NCI-H526 (cell line): ENCODE measurements around the gene RPS15.
A peak's percentile ranks its signal among the peaks of the same experiment; 100 is the strongest.
"Not testable (repeated sequence)": the region's sequence is repeated elsewhere in the genome, so short reads cannot be mapped to it uniquely, and the experiment has no call there.

Source experiments
- DNase-seq, 2 experiments: peaks; one replicate each; lab custom pipeline; 2025; lab: John Stamatoyannopoulos, UW

RPS15 gene

DNA sequence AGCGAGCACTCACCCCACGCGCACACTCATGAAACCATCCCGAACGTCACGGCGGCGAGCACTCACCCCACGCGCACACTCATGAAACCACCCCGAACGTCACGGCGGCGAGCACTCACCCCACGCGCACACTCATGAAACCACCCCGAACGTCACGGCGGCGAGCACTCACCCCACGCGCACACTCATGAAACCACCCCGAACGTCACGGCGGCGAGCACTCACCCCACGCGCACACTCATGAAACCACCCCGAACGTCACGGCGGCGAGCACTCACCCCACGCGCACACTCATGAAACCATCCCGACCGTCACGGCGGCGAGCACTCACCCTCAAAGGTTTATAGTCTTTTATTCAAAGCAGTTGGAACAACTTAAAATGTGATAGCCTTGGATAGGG, 18.1 kb upstream of the RPS15 start:
- not testable (repeated sequence) for DNase-seq

DNA sequence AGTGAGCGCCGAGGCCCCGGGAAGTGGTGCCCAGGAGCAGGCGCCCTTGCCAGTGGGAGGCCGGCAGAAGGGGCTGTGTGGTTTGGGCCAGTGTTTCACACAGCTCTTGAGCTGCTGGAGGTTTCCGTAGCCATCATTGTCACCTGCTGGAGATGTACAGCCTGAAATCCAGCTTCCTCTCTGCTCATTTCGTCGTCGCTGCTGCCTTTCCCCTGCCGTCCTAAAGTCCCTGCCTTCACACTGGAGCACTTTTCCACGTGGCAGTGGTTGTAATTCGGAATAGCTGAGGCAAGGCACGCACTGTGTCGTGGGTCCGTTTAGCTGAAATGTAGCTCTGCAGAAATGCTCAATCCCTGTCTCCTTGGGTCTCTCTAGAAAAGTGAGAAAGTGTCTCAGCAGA, 17.6 kb upstream of the RPS15 start:
- peak in 1 of 2 experiments; percentile 30 for DNase-seq

DNA sequence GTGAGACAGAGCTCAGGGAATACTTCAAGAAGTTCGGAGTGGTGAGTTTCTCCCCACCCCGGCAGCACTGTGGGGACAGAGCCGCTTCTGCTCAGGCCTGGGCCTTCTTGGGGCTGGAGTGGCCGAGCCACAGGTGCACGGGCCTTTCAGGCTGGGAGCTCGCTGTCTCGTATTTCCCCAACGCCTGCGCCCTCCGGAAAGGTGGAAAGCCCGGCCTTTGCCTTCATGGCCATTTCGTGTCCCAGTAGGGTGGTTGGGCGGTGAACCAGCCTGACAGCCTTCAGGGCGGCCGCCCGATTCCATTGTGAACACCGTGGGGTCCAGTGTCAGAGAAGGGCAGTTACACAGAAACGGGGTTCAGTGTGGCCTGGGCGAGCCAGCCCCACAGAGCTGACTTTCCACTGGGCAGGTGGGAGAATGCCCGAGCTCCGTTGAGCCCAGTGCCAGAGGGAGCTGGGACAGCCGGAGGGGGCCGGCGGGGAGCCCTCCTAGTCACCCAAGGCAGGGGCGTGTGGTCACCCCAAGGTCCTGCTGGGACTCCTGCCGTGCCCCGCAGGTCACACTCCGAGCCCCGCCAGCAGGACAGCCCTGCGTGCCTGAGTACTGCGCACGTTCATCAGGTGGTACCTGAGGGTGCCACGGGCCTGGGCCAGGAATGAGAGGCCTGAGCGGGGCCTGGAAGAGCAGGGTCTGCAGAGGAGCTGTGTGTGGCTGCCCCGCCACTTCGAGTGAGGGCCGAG, 16.8 kb upstream of the RPS15 start:
- DNase-seq: no peak

- DNase-seq: no peak
Observed at GRCh38 chr19:1421958-1422305, 16.3 kb upstream of the RPS15 start.

DNA sequence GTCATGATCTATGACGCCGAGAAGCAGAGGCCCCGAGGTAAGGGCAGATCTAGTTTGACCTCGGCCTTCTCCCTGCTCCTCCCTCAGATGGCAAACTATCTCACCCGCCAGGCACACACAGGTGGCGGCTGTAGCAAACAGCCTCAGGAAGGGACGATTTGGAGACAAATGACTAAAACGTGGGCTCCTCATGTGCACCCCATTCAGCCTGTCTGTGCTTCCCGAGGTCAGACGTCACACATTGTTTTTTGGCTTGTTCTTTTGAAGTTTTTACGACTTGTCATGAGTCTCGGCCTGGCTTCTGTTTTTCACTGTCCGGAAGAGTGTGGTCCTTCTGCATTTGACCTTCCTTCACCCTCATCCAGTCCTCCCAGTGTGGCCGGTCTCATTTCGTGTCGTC, 15.8 kb upstream of the RPS15 start:
- DNase-seq: peak in 1 of 2 experiments; percentile 38

GRCh38 chr19:1422943-1423342, 15.3 kb upstream of the RPS15 start:
- peak in 1 of 2 experiments; percentile 51 for DNase-seq

DNA sequence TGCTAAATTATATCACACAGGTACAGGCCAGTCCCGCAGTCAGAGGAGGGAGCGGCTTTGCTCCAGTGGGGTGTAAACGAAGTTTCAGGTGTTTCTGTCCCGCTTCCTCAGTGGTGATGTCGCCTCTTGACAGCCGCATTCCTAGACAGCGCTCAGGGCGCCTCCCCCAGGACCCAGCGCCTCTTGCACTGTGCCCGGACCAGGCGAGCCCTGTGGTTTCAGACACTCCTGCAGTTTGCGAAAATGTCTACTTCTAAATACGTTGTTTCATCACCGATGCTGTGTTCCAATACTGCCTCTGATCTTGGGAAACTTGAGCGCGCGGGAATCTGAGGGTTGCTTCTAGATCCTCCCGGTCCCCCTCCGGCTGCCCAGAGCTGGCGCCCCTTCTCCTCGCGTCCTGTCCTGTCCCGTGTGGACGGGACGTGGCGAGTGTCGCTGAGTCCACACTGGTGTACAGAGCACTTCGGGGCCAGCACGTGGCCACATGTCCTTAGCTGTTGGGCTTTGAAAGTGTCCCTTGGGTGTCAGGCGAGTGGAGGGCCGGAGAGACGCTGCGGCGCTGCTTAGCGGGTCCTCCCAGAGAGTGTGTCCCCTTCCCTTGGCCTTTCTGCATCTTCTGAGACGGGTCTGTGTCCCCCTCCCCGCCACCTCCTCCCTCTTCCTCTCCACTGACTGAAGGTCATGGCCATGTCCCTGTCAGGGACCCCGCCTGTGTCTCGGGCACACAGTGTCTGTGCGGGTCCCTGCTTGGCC, 14.6 kb upstream of the RPS15 start:
- DNase-seq: peak in 1 of 2 experiments; percentile 41

DNA sequence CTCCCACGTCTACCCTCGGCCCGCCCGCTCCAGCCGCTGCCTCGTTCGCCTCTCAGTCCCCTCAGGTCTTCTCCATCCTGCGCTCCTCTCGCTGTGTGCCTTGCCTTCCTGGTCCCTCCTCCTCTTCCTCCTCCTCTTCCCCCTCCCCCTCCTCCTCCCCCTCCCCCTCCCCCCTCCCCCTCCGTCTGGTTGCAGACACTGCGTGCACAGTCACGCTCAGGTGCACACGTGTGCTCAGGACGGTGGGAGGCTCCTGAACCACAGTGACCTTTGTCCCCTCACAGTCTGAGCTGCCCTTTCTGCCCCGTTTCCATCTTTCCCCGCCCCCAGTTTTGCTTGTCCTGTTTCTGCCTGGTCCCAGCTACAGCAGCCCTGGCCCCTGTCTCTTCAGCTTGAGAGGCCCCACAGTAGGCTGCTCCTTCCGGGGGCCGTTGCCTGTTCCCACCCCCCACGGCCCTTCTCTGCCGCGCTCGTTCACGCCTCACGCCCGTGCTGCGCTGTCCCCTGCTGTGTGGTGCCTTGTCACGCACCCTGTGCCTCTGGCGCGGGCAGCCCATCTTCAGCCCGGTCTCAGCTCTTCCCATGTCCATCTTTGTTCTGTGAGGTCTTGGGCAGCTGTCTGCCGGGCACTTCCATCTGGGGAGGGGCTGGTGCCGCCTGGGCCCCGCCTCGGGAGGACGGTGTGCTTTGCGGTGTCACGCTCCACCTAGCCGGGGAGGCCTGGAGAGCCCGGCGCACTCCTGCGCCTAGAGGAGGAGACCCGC, 13.8 kb upstream of the RPS15 start:
- peak in 1 of 2 experiments; percentile 85 for DNase-seq

DNA sequence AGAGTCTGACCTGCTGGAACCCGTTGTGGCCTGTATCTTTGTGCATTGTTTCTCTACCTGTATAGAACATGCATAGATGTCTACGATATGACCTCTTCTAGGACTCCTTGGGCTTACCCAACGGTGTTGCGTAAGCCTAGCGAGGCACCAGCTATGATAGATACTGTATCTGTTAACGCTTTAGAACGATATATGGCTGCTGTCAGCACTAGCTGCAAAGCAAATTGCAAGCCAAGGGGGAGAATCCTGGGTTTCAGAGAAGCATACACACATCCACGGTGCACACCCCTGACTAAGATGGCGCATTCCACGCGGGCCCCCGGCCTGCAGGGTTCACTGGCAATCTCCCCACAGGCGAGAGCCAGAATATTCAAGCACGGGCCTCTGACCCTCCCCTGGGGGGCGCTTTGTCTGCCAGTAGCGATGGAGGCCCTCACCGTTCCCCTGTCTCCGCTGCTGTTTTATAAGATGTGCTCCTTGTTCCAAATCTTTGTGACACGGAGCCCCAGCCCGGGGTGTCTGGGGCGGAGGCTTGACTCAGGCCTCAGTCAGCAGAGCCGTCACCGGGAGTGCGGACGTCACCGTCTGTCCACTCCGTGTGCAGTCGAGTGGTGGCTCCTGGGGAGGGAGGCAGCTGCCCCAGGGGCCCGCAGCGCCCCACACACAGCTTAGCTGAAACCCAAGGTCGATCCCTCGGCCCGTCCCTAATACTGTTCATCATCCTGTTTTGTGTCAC, 12.9 kb upstream of the RPS15 start:
- no peak for DNase-seq

DNA sequence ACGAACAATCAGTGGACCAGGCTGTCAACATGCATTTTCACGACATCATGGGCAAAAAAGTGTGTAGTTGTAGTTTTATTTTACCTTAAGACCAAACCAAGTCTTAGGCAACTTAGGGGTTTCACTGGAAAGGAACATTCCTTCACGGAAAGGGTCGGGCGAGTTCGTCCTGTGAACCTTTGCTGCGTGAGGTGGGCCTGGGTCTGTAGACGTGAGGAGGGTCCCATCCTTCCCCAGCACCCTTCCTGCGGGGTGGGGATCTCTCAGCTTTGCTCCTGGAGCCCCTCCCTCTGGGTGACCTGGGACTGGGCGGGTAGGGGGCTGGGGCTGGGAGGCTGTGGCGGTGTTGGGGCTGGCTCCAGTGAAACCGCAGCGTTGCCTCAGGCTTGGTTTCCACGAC, 12.3 kb upstream of the RPS15 start:
- DNase-seq: no peak

- DNase-seq: no peak
Observed at GRCh38 chr19:1426736-1427135, 11.5 kb upstream of the RPS15 start.

DNA sequence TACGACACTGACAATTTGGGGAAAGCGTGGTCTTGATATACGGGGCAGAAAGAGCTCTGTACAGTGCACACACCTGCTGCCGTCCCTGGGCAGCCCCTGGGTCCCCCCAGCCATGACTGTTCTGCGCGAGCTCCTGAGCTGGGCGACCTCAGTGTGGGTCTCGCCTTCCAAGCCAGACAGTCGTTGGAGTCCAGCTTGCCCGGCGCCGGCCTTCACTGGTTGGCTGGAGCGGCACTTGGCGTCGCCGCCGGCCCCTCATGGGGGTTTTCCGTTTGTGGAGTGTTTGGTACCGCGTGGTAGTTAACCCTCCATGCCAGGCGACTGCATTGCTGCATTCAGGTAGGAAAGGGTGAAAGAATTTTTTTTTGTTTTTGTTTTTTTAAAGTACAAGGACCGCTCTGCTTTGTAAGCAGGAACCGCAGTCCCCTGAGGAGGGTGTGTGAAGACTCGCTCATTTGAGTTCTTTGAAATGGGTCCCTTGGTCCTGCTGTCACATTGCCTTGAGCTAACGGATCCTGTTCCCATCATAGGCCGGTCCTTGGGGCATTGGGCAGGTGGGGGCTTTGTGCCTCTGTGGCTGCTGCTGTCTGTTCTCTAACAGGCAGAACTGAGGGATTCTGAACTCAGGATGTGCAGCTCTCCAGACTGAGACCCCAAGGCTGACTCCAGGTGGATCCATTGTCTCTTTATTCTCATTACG, 10.8 kb upstream of the RPS15 start:
- DNase-seq: no peak

DNA sequence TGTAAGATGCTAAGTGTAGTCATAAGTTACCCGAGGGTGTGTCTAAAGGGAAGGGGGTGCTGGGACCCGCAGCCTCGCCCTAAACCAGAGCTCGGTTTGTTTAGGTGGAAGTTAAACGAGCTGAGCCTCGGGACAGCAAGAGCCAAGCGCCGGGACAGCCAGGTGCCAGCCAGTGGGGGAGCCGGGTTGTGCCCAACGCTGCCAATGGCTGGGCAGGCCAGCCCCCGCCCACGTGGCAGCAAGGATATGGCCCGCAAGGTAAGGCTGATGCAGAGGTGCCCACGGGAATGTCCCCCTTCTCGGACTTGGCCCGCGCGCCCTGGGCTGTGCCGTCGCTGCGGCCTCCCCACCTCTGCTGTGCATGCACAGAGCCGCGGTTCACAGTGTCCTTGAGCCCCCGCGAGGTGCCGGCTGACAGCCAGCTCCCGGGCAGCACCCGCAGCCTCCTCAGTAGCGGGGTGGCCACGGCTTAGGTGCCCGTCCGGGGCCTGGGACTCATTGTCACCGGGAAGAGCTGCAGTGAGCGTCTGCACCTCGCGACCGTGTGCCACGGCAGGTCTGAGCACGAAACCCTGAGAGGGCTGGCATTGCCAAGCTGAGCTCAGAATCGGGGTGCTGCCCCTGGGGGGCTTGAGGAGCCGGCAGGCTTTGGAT, 9.3 kb upstream of the RPS15 start:
- no peak for DNase-seq

GRCh38 chr19:1429750-1430149, 8.4 kb upstream of the RPS15 start:
- DNase-seq: no peak

- no peak for DNase-seq
Observed at GRCh38 chr19:1430246-1430645, 8.0 kb upstream of the RPS15 start.

- no peak for DNase-seq
Observed at GRCh38 chr19:1431759-1432506, 6.3 kb upstream of the RPS15 start.

DNA sequence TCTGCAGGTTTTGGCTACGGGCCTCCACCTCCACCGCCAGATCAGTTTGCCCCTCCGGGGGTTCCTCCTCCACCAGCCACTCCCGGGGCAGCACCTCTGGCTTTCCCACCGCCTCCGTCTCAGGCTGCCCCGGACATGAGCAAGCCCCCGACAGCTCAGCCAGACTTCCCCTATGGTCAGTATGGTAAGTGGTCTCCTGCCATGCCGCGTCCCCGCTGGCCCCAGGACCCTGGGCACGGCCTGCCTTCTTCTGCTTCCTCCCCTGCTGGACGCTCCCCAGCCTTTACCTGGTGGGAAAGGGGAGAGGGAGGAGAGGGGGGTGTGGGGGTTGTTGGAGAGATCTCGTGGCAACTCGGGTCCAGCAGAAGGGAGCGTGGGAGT, 5.7 kb upstream of the RPS15 start:
- no peak for DNase-seq

GRCh38 chr19:1433119-1434039, 4.8 kb upstream of the RPS15 start:
- DNase-seq: no peak

- no peak for DNase-seq
Observed at GRCh38 chr19:1434040-1434366, 4.2 kb upstream of the RPS15 start.
